Measurements from ENCODE around the gene CCDC39. TPM values are rescaled to one million over a fixed set of nuclear protein-coding genes. Genes with fewer than 3 reads are reported as not detected.

The CCDC39 gene
- total RNA-seq, 1 experiment from 2014 or later, result 0.79 TPM

DNA sequence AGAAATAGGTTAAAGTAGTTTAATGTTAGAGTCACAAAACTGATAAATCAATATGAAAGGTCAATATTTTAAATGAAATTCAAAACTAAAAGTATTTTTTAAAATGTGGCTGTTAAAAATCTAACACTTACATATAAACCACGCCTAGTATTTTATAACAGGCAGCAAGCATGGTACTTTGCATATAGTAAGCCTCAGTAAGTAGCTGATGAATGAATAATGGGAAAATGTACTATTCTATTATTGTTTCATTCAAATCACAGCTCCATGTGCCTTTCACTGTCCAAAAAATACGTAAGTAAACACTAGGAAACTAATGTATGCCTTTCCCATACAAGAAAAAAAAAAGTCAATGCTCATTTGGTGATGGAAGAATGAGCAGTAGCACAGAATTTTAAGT, 17.8 kb downstream of the CCDC39 start:
- Histone ChIP-seq H3K9me3 (ENCODE audit: control insufficient read depth, low read depth, low read length) (no peaks in the 10 kb centered on the region), H2BK20ac (ENCODE audit: low read depth, low read length, poor library complexity, severe bottlenecking) (no peak overlapping the region), H3K27me3 (ENCODE audit: insufficient read depth, low read length) (no peaks in the 10 kb centered on the region), H2BK15ac (ENCODE audit: low read depth, low read length) (no peak overlapping the region), H3K23ac (ENCODE audit: insufficient read length, low read depth, low read length) (no peak overlapping the region), H4K5ac (ENCODE audit: insufficient read length, low read depth, low read length) (no peak overlapping the region), H3T11ph (ENCODE audit: low read length) (no peak overlapping the region), H4K20me1 (ENCODE audit: control insufficient read depth, insufficient read depth, insufficient read length) (no peaks in the 10 kb centered on the region), H4K8ac (replicated peaks; ENCODE audit: insufficient read length, low read depth, low read length) (no peak overlapping the region), H3K79me2 (ENCODE audit: insufficient read depth, low read length) (no peaks in the 10 kb centered on the region), H3K27ac (ENCODE audit: insufficient read length, low read depth, low read length) (no peak overlapping the region), H3K79me1 (ENCODE audit: insufficient read depth, low read depth, low read length, poor library complexity, severe bottlenecking) (no peaks in the 10 kb centered on the region), H3K56ac (ENCODE audit: insufficient read length, low read depth, low read length) (no peak overlapping the region), H3K9ac (ENCODE audit: extremely low read depth, insufficient read length, low read length) (no peak overlapping the region), H4K91ac (ENCODE audit: insufficient read length, low read depth, low read length) (no peak overlapping the region), H3K14ac (ENCODE audit: insufficient read depth, low read length) (no peak overlapping the region), H2BK5ac (ENCODE audit: insufficient read length, low read length) (no peak overlapping the region), H3K18ac (ENCODE audit: insufficient read length, low read depth, low read length) (no peak overlapping the region), H3K4me2 (ENCODE audit: insufficient read depth, insufficient read length, low read length) (no peak overlapping the region), H2BK12ac (ENCODE audit: insufficient read length, low read depth, low read length) (no peak overlapping the region), H2AK5ac (ENCODE audit: insufficient read length, low read length) (no peak overlapping the region), H2AFZ (ENCODE audit: low read length) (no peak overlapping the region), H3K23me2 (ENCODE audit: insufficient read length, low read depth, low read length, poor library complexity, severe bottlenecking) (no peaks in the 10 kb centered on the region), H3K4me1 (ENCODE audit: insufficient read depth, low read length) (no peaks in the 10 kb centered on the region), H2BK120ac (ENCODE audit: low read depth, low read length, poor library complexity, severe bottlenecking) (no peak overlapping the region), H3K4ac (ENCODE audit: low read depth, low read length) (no peak overlapping the region)
- Mint-ChIP-seq H3K9me3 (no peaks in the 10 kb centered on the region), H3K27me3 (ENCODE audit: low read depth) (no peaks in the 10 kb centered on the region), H3K4me1 (peaks cover 7 to 12% of the 10 kb centered on the region in 2 experiments), H3K27ac (no peak overlapping the region), H3K36me3 (ENCODE audit: insufficient read depth in 1 of 3, low read depth in 3 of 3) (no peaks in the 10 kb centered on the region), H3K4me3 (no peak overlapping the region)
- TF ChIP-seq CTCF (conservative IDR thresholded peaks at IDR 0.05), result no peak
- no CpG with 5 or more reads among the region's 2 CpGs for whole genome bisulfite sequencing (ENCODE audit: extremely low coverage, insufficient read length, low lambda C conversion rate)
- no peak for DNase-seq

All from H9 (cell line).